GM12878 (cell line): ENCODE results near the gene DCDC2C. TPM values are rescaled to one million over a fixed set of nuclear protein-coding genes. Genes with fewer than 3 reads are reported as not detected.

ENCODE experiments used
- ATAC-seq: fragments of 200-7000 bp; cut with Tn5 transposase; 3 replicates; pipeline ENCODE4 v1.9.1; 2020; ENCODE audit warnings: mild to moderate bottlenecking, moderate library complexity
- BruUV-seq: library from RNA; stranded (reverse); fragments of 400-500 nt; replicated peaks from 2 replicates; lab custom pipeline; 2021; lab: Mats Ljungman, UMichigan
- CTCF ChIA-PET: fragments of 300-600 bp; sonication (Branson Sonifier 250); formaldehyde crosslinking; extraction: SDS; loops from one replicate; lab custom pipeline; 2021; ENCODE audit warnings: inconsistent platforms; lab: Yijun Ruan, JAX
- POLR2A ChIA-PET: fragments of 350-600 bp; formaldehyde crosslinking; extraction: SDS; loops from one replicate; lab custom pipeline; 2021; ENCODE audit warnings: inconsistent platforms; lab: Charles Lee
- RAD21 ChIA-PET: fragments of 300-600 bp; sonication (Branson Sonifier 250); formaldehyde crosslinking; loops from one replicate; lab custom pipeline; 2023; ENCODE audit warnings: antibody characterized with exemption; ENCODE audit not compliant: unreplicated experiment; lab: Charles Lee
- SMC1A ChIA-PET: fragments of 300-600 bp; sonication (Branson Sonifier 250); formaldehyde crosslinking; loops from one replicate; lab custom pipeline; 2023; ENCODE audit not compliant: unreplicated experiment, uncharacterized antibody; lab: Charles Lee
- DNase-seq: peaks from one replicate; pipeline ENCODE4 v3.0.0-alpha.2; 2011; ENCODE audit warnings: low read depth, low spot score
- FAIRE-seq: peaks from 3 replicates; lab custom pipeline; 2011; peaks lifted over from hg19 to GRCh38; lab: Jason Lieb, UNC
- H2AFZ ChIP-seq: 2 replicates; pipeline ENCODE4 v1.6.0; 2011; ENCODE audit warnings: low read depth, low read length, control low read depth; ENCODE audit not compliant: control insufficient read depth
- H3K27ac ChIP-seq: 2 replicates; pipeline ENCODE4 v1.5.1; 2011; ENCODE audit warnings: control low read depth; ENCODE audit not compliant: control insufficient read depth, insufficient read depth
- H3K27me3 ChIP-seq, 2 experiments: replicated peaks in 1 of 2; 2 replicates each; pipeline versions ENCODE4 v1.6.0 to v1.6.1; 2011; ENCODE audit warnings: low read length in 1 of 2; ENCODE audit not compliant: control insufficient read depth in 2 of 2, insufficient read depth in 2 of 2
- H3K36me3 ChIP-seq, 2 experiments: 2 replicates each; pipeline ENCODE4 v1.5.1; 2011; ENCODE audit warnings: low read length in 1 of 2; ENCODE audit not compliant: control insufficient read depth in 2 of 2, insufficient read depth in 2 of 2
- H3K4me1 ChIP-seq: 2 replicates; pipeline ENCODE4 v1.6.1; 2011; ENCODE audit warnings: mild to moderate bottlenecking, low read length, moderate library complexity, mixed read lengths; ENCODE audit not compliant: control insufficient read depth, insufficient read depth
- H3K4me2 ChIP-seq: 2 replicates; pipeline ENCODE4 v1.6.0; 2011; ENCODE audit warnings: control low read depth; ENCODE audit not compliant: control insufficient read depth, insufficient read depth
- H3K4me3 ChIP-seq: fragments of 200-600 bp; sonication (generic); 2 replicates; pipeline ENCODE4 v1.5.1; 2016
- H3K79me2 ChIP-seq: 2 replicates; pipeline ENCODE4 v1.6.0; 2011; ENCODE audit warnings: low read length; ENCODE audit not compliant: control insufficient read depth, insufficient read depth
- H3K9ac ChIP-seq: 2 replicates; pipeline ENCODE4 v1.8.0; 2011; ENCODE audit warnings: low read length, control low read depth, mixed read lengths; ENCODE audit not compliant: control insufficient read depth, insufficient read depth
- H3K9me3 ChIP-seq: replicated peaks from 3 replicates; pipeline ENCODE4 v1.5.1; 2011; ENCODE audit warnings: mild to moderate bottlenecking, low read length; ENCODE audit not compliant: control insufficient read depth, insufficient read depth
- H4K20me1 ChIP-seq: 2 replicates; pipeline ENCODE4 v1.6.0; 2011; ENCODE audit not compliant: control insufficient read depth, insufficient read depth
- BMI1 ChIP-seq: fragments of 450-650 bp; IDR thresholded peaks from 2 replicates; pipeline ENCODE4 v1.6.1; 2016; ENCODE audit warnings: mild to moderate bottlenecking, moderate library complexity, borderline replicate concordance
- CHD1 ChIP-seq: IDR thresholded peaks from 2 replicates; pipeline ENCODE4 v1.6.1; 2012; ENCODE audit warnings: low read depth, low read length, improper control_type of control experiment
- KAT2A ChIP-seq: conservative IDR thresholded peaks from 2 replicates; pipeline ENCODE4 v1.6.1; 2011; ENCODE audit warnings: low read depth, low read length; ENCODE audit not compliant: control insufficient read depth
- MEF2B ChIP-seq: fragments of 450-650 bp; IDR thresholded peaks from 2 replicates; pipeline ENCODE4 v1.6.1; 2018; ENCODE audit warnings: mild to moderate bottlenecking, moderate library complexity; ENCODE audit not compliant: partially characterized antibody, poor library complexity, severe bottlenecking
- MTA3 ChIP-seq: IDR thresholded peaks from 2 replicates; pipeline ENCODE4 v1.6.1; 2012; ENCODE audit warnings: low read length, inconsistent platforms, borderline replicate concordance
- NR2C1 ChIP-seq: fragments of 450-650 bp; IDR thresholded peaks from 2 replicates; pipeline ENCODE4 v1.6.1; 2017; ENCODE audit warnings: antibody characterized with exemption, mild to moderate bottlenecking, moderate library complexity
- POU2F2 ChIP-seq: IDR thresholded peaks from 3 replicates; pipeline ENCODE4 v1.6.1; 2011; ENCODE audit warnings: low read depth, mild to moderate bottlenecking, low read length, borderline replicate concordance
- RB1 ChIP-seq: fragments of 450-650 bp; formaldehyde crosslinking; IDR thresholded peaks from 2 replicates; pipeline ENCODE4 v1.6.1; 2017; ENCODE audit warnings: mild to moderate bottlenecking, borderline replicate concordance
- RFX5 ChIP-seq: IDR thresholded peaks from 2 replicates; pipeline ENCODE4 v1.6.1; 2011; ENCODE audit warnings: low read depth, low read length, improper control_type of control experiment
- SMAD5 ChIP-seq: IDR thresholded peaks from 2 replicates; pipeline ENCODE4 v1.6.1; 2016; ENCODE audit warnings: antibody characterized with exemption, low read depth
- WGBS: methylation state at CpG from one replicate; pipeline ENCODE4 v1.1.6; 2016; ENCODE audit warnings: low lambda C conversion rate; ENCODE audit not compliant: insufficient replicate concordance, insufficient coverage; ENCODE audit errors: missing lambda C conversion rate; 5-methylcytosine and 5-hydroxymethylcytosine counted together
- in situ Hi-C: fragments of 300-500 bp; cut with MboI; formaldehyde crosslinking; loops from 9 replicates; pipeline ENCODE4 v1.14.3; 2018; ENCODE audit warnings: mixed read lengths
- intact Hi-C: fragments of 100-400 bp; cut with micrococcal nuclease; formaldehyde crosslinking; loops from one replicate; pipeline ENCODE4 v1.14.2; 2022; ENCODE audit not compliant: unreplicated experiment
- polyA plus RNA-seq, 11 experiments: library from polyadenylated mRNA; depleted of rRNA in 4 of 11; unstranded in 6 of 11; stranded (reverse) in 5 of 11; fragments of >200 nt; fragmentation: Nextera tagmentation in 4 of 11; fragmentation: Illumina TruSeq in 1 of 11; extraction: Ambion mirVana in 4 of 11; extraction: Trizol in 1 of 11; gene quantifications; 1 replicate in 1 of 11; 2 replicates in 10 of 11; pipeline versions ENCODE4 v1.2.1 to v1.2.3, GENCODE V29; 2011 to 2016; ENCODE audit warnings: inconsistent platforms in 2 of 11, missing spikeins in 2 of 11, low read depth in 1 of 11
- total RNA-seq, 4 experiments: library from RNA; depleted of rRNA in 3 of 4; stranded (reverse); fragments of >200 nt in 3 of 4; fragmentation: Illumina TruSeq in 1 of 4; extraction: Trizol in 1 of 4; gene quantifications; 2 replicates each; pipeline versions ENCODE4 v1.2.1 to v1.2.3, GENCODE V29; 2013 to 2021
- TF ChIP-seq, protein P1 (sequence below), 3 experiments: IDR thresholded peaks in 2 of 3; conservative IDR thresholded peaks in 1 of 3; 2 replicates each; pipeline ENCODE4 v1.5.1; 2011; ENCODE audit warnings: low read depth in 3 of 3, low read length in 3 of 3, mild to moderate bottlenecking in 3 of 3, control low read depth in 2 of 3, moderate library complexity in 2 of 3, inconsistent platforms in 1 of 3, mixed read lengths in 1 of 3; ENCODE audit not compliant: control insufficient read depth in 2 of 3, insufficient read depth in 1 of 3; ENCODE audit errors: extremely low read depth in 1 of 3
- TF ChIP-seq, protein P2 (sequence below): fragments of 450-650 bp; IDR thresholded peaks from 2 replicates; pipeline ENCODE4 v1.6.1; 2017; ENCODE audit warnings: mild to moderate bottlenecking, moderate library complexity

DCDC2C gene
- total and polyA plus RNA-seq, 10 of the 15 experiments (the other 5 are each of a cell fraction or from before 2014, with no cell fraction given) = not detected

DNA sequence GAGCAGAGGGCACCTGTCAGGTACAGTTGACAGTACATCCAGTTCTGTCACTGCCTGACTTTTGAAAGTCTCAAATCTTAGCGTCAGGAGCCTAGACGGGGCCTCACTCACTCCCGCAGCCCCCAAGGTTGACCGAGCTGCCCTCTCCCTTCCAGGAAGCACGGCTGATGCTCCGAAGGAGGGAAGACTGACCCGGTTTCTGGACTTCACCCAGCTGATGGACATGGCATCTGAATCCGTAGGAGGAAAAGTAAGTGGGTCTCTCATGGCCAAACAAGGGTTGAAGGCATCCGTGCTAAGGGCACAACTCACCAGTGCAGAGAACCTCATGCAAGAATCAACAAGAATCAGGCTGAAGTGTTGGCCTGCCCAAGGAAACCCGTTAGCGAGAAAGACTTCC is 32.4 kb upstream of the DCDC2C start:
- in situ Hi-C loops = no loop called here
- no TSS peak for BruUV-seq
- ATAC-seq = no peak
- peaks cover 0 to 3% of the 10 kb centered on the region in 2 experiments; a peak in 1 of 4 replicates for H3K27me3 ChIP-seq
- H2AFZ ChIP-seq = no peak overlapping the region
- no peaks in the 10 kb centered on the region for H3K79me2 ChIP-seq
- H4K20me1 ChIP-seq = no peaks in the 10 kb centered on the region
- no peak for FAIRE-seq
- POLR2A ChIA-PET = no interaction called here
- no peaks in the 10 kb centered on the region for H3K9me3 ChIP-seq
- RAD21 ChIA-PET = no interaction called here
- SMC1A ChIA-PET = no interaction called here
- no peak overlapping the region for H3K4me2 ChIP-seq
- intact Hi-C loops = no loop called here
- WGBS = 55% methylated on average over 11 of the region's 11 CpGs
- CTCF ChIA-PET = no interaction called here
- H3K36me3 ChIP-seq = no peaks in the 10 kb centered on the region
- H3K9ac ChIP-seq = no peak overlapping the region
- TF ChIP-seq POU2F2 = no peak
- TF ChIP-seq SMAD5 = no peak
- no peak for TF ChIP-seq KAT2A
- no peak for TF ChIP-seq RFX5
- TF ChIP-seq MEF2B = no peak
- TF ChIP-seq MTA3 = no peak
- TF ChIP-seq NR2C1 = no peak
- no peak for TF ChIP-seq BMI1
- TF ChIP-seq CHD1 = no peak
- TF ChIP-seq, protein P1, sequence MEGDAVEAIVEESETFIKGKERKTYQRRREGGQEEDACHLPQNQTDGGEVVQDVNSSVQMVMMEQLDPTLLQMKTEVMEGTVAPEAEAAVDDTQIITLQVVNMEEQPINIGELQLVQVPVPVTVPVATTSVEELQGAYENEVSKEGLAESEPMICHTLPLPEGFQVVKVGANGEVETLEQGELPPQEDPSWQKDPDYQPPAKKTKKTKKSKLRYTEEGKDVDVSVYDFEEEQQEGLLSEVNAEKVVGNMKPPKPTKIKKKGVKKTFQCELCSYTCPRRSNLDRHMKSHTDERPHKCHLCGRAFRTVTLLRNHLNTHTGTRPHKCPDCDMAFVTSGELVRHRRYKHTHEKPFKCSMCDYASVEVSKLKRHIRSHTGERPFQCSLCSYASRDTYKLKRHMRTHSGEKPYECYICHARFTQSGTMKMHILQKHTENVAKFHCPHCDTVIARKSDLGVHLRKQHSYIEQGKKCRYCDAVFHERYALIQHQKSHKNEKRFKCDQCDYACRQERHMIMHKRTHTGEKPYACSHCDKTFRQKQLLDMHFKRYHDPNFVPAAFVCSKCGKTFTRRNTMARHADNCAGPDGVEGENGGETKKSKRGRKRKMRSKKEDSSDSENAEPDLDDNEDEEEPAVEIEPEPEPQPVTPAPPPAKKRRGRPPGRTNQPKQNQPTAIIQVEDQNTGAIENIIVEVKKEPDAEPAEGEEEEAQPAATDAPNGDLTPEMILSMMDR (IDR thresholded peaks at IDR 0.05 in 2 of 3, conservative IDR thresholded peaks at IDR 0.05 in 1 of 3; ENCODE audit: control insufficient read depth in 2 of 3, extremely low read depth in 1 of 3, insufficient read depth in 1 of 3, low read depth in 3 of 3, low read length in 3 of 3) = no peak
- no peak for TF ChIP-seq RB1
- TF ChIP-seq, protein P2, sequence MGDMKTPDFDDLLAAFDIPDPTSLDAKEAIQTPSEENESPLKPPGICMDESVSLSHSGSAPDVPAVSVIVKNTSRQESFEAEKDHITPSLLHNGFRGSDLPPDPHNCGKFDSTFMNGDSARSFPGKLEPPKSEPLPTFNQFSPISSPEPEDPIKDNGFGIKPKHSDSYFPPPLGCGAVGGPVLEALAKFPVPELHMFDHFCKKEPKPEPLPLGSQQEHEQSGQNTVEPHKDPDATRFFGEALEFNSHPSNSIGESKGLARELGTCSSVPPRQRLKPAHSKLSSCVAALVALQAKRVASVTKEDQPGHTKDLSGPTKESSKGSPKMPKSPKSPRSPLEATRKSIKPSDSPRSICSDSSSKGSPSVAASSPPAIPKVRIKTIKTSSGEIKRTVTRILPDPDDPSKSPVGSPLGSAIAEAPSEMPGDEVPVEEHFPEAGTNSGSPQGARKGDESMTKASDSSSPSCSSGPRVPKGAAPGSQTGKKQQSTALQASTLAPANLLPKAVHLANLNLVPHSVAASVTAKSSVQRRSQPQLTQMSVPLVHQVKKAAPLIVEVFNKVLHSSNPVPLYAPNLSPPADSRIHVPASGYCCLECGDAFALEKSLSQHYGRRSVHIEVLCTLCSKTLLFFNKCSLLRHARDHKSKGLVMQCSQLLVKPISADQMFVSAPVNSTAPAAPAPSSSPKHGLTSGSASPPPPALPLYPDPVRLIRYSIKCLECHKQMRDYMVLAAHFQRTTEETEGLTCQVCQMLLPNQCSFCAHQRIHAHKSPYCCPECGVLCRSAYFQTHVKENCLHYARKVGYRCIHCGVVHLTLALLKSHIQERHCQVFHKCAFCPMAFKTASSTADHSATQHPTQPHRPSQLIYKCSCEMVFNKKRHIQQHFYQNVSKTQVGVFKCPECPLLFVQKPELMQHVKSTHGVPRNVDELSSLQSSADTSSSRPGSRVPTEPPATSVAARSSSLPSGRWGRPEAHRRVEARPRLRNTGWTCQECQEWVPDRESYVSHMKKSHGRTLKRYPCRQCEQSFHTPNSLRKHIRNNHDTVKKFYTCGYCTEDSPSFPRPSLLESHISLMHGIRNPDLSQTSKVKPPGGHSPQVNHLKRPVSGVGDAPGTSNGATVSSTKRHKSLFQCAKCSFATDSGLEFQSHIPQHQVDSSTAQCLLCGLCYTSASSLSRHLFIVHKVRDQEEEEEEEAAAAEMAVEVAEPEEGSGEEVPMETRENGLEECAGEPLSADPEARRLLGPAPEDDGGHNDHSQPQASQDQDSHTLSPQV = no peak
- no peak overlapping the region for H3K4me3 ChIP-seq
- H3K27ac ChIP-seq = no peak overlapping the region
- no peak for DNase-seq
- H3K4me1 ChIP-seq = no peaks in the 10 kb centered on the region
